Activated naive CD4-positive, alpha-beta T cell treated with anti-CD3 and anti-CD28 coated beads, Interleukin-2, amount 50 U/mL, for 16 hours (primary cell): ENCODE results near the gene EPHB2.
"Not testable (repeated sequence)": the region's sequence is repeated elsewhere in the genome, so short reads cannot be mapped to it uniquely, and the experiment has no call there.

Source experiments
- DNase-seq: peaks from one replicate; pipeline ENCODE4 v3.0.0-alpha.2; 2020

EPHB2 gene

GRCh38 chr1:22920026-22920733, 209.5 kb downstream of the EPHB2 start:
- no peak for DNase-seq

GRCh38 chr1:22920734-22921451, 210.3 kb downstream of the EPHB2 start:
- DNase-seq = no peak

GRCh38 chr1:22921452-22922126, 210.9 kb downstream of the EPHB2 start:
- no peak for DNase-seq

GRCh38 chr1:22922640-22923039, 212.0 kb downstream of the EPHB2 start:
- DNase-seq = no peak

- no peak for DNase-seq
These were observed 214.5 kb downstream of the EPHB2 start for GRCh38 chr1:22925111-22925510.

- DNase-seq = no peak
These were observed 219.7 kb downstream of the EPHB2 start for GRCh38 chr1:22930240-22930912.

- no peak for DNase-seq
These were observed 222.3 kb downstream of the EPHB2 start for GRCh38 chr1:22932803-22933470.

GRCh38 chr1:22935433-22935832, 224.8 kb downstream of the EPHB2 start:
- no peak for DNase-seq

GRCh38 chr1:22936681-22937080, 226.0 kb downstream of the EPHB2 start:
- no peak for DNase-seq

- no peak for DNase-seq
These were observed 230.6 kb downstream of the EPHB2 start for GRCh38 chr1:22941257-22941656.

GRCh38 chr1:22944346-22945055, 233.9 kb downstream of the EPHB2 start:
- DNase-seq = no peak

GRCh38 chr1:22945171-22945570, 234.5 kb downstream of the EPHB2 start:
- DNase-seq = not testable (repeated sequence)

- no peak for DNase-seq
These were observed 239.2 kb downstream of the EPHB2 start for GRCh38 chr1:22949822-22950331.

- DNase-seq = no peak
These were observed 241.2 kb downstream of the EPHB2 start for GRCh38 chr1:22951796-22952195.

- DNase-seq = no peak
These were observed 242.0 kb downstream of the EPHB2 start for GRCh38 chr1:22952694-22953056.

GRCh38 chr1:22953057-22953739, 242.6 kb downstream of the EPHB2 start:
- no peak for DNase-seq

- DNase-seq = no peak
These were observed 243.1 kb downstream of the EPHB2 start for GRCh38 chr1:22953740-22954141.

GRCh38 chr1:22955146-22955545, 244.5 kb downstream of the EPHB2 start:
- no peak for DNase-seq

GRCh38 chr1:22957066-22957465, 246.4 kb downstream of the EPHB2 start:
- DNase-seq = no peak

GRCh38 chr1:22958556-22958955, 247.9 kb downstream of the EPHB2 start:
- no peak for DNase-seq
